NT2/D1 (cell line): ENCODE data around the gene PRELID3B.

ENCODE experiments used
- DNase-seq: peaks from one replicate; pipeline ENCODE4 v3.0.0-alpha.2; 2011; ENCODE audit warnings: low read depth, low spot score
- H3K27me3 ChIP-seq: 2 replicates; pipeline ENCODE4 v1.6.0; 2011; ENCODE audit warnings: mild to moderate bottlenecking; ENCODE audit not compliant: insufficient read length, insufficient read depth
- H3K36me3 ChIP-seq: 2 replicates; pipeline ENCODE4 v1.6.1; 2011; ENCODE audit warnings: mild to moderate bottlenecking, low read length, mixed read lengths; ENCODE audit not compliant: insufficient read depth, insufficient read length
- H3K4me1 ChIP-seq: 2 replicates; pipeline ENCODE4 v1.5.1; 2011; ENCODE audit not compliant: insufficient read depth, insufficient read length
- H3K4me3 ChIP-seq: 2 replicates; pipeline ENCODE4 v1.5.1; 2011; ENCODE audit warnings: low read depth; ENCODE audit not compliant: insufficient read length
- H3K9ac ChIP-seq: 2 replicates; pipeline ENCODE4 v1.6.0; 2011; ENCODE audit warnings: low read depth; ENCODE audit not compliant: insufficient read length
- H3K9me3 ChIP-seq: 2 replicates; pipeline ENCODE4 v1.5.1; 2011; ENCODE audit warnings: mild to moderate bottlenecking, low read length; ENCODE audit not compliant: insufficient read depth
- SUZ12 ChIP-seq: IDR thresholded peaks from 2 replicates; pipeline ENCODE4 v1.6.1; 2011; ENCODE audit not compliant: insufficient read length, insufficient read depth; ENCODE audit errors: extremely low read depth
- YY1 ChIP-seq: IDR thresholded peaks from 2 replicates; pipeline ENCODE4 v1.6.1; 2011; ENCODE audit not compliant: insufficient read length, insufficient read depth
- ZNF274 ChIP-seq: IDR thresholded peaks from 2 replicates; pipeline ENCODE4 v1.6.1; 2011; ENCODE audit warnings: mild to moderate bottlenecking, low read depth, low read length

The PRELID3B gene

GRCh38 chr20:59025511-59025910 lies 17.1 kb downstream of the PRELID3B start:
- H3K27me3 ChIP-seq: peaks cover 58% of the 10 kb centered on the region
- H3K4me1 ChIP-seq: no peaks in the 10 kb centered on the region
- H3K4me3 ChIP-seq: no peak overlapping the region
- DNase-seq: no peak
- peaks cover 75% of the 10 kb centered on the region for H3K36me3 ChIP-seq
- H3K9me3 ChIP-seq: no peaks in the 10 kb centered on the region
- TF ChIP-seq ZNF274 (no peak), YY1 (no peak), SUZ12 (no peak)
- H3K9ac ChIP-seq: no peak overlapping the region

GRCh38 chr20:59025086-59025485 lies 17.5 kb downstream of the PRELID3B start:
- TF ChIP-seq SUZ12 (no peak), ZNF274 (no peak), YY1 (no peak)
- H3K4me3 ChIP-seq: no peak overlapping the region
- H3K9ac ChIP-seq: no peak overlapping the region
- H3K27me3 ChIP-seq: peaks cover 54% of the 10 kb centered on the region
- H3K36me3 ChIP-seq: peaks cover 71% of the 10 kb centered on the region
- no peaks in the 10 kb centered on the region for H3K9me3 ChIP-seq
- no peaks in the 10 kb centered on the region for H3K4me1 ChIP-seq
- DNase-seq: no peak

- H3K4me1 ChIP-seq: peaks cover 3% of the 10 kb centered on the region
- no peak overlapping the region for H3K9ac ChIP-seq
- DNase-seq: no peak
- H3K27me3 ChIP-seq: peaks cover 48% of the 10 kb centered on the region
- TF ChIP-seq YY1 (no peak), SUZ12 (no peak), ZNF274 (no peak)
- H3K4me3 ChIP-seq: no peak overlapping the region
- H3K9me3 ChIP-seq: no peaks in the 10 kb centered on the region
- H3K36me3 ChIP-seq: peaks cover 62% of the 10 kb centered on the region
These were observed 18.5 kb downstream of the PRELID3B start for GRCh38 chr20:59024111-59024530.

GRCh38 chr20:59023616-59024015 lies 19.0 kb downstream of the PRELID3B start:
- Histone ChIP-seq H3K9me3 (no peaks in the 10 kb centered on the region), H3K4me1 (peaks cover 3% of the 10 kb centered on the region), H3K27me3 (peaks cover 48% of the 10 kb centered on the region), H3K4me3 (no peak overlapping the region), H3K36me3 (peaks cover 57% of the 10 kb centered on the region), H3K9ac (no peak overlapping the region)
- DNase-seq: no peak
- no peak for TF ChIP-seq SUZ12
- TF ChIP-seq YY1: no peak
- TF ChIP-seq ZNF274: no peak

- no peak overlapping the region for H3K9ac ChIP-seq
- H3K4me1 ChIP-seq: peaks cover 3% of the 10 kb centered on the region
- TF ChIP-seq ZNF274 (no peak), YY1 (no peak), SUZ12 (no peak)
- no peak for DNase-seq
- no peaks in the 10 kb centered on the region for H3K9me3 ChIP-seq
- peaks cover 48% of the 10 kb centered on the region for H3K36me3 ChIP-seq
- H3K4me3 ChIP-seq: no peak overlapping the region
- peaks cover 41% of the 10 kb centered on the region for H3K27me3 ChIP-seq
These were observed 19.8 kb downstream of the PRELID3B start for GRCh38 chr20:59022754-59023153.

- no peaks in the 10 kb centered on the region for H3K9me3 ChIP-seq
- no peak for TF ChIP-seq SUZ12
- no peak for TF ChIP-seq YY1
- TF ChIP-seq ZNF274: no peak
- no peak overlapping the region for H3K4me3 ChIP-seq
- peaks cover 32% of the 10 kb centered on the region for H3K36me3 ChIP-seq
- H3K27me3 ChIP-seq: peaks cover 28% of the 10 kb centered on the region
- H3K4me1 ChIP-seq: peaks cover 3% of the 10 kb centered on the region
- DNase-seq: no peak
- H3K9ac ChIP-seq: no peak overlapping the region
These were observed 21.5 kb downstream of the PRELID3B start for GRCh38 chr20:59020938-59021551.

GRCh38 chr20:59019217-59019616 lies 23.4 kb downstream of the PRELID3B start, which contains the start of gene TUBB1:
Gene TUBB1, plus strand, starts transcription at chr20:59019429. Its CDS starts 94 bp downstream, at chr20:59019523.
- DNase-seq: no peak
- H3K9me3 ChIP-seq: no peaks in the 10 kb centered on the region
- H3K9ac ChIP-seq: no peak within 1 kb of the TSS
- peaks cover 10% of the 10 kb centered on the region for H3K4me1 ChIP-seq
- TF ChIP-seq ZNF274 (no peak), YY1 (no peak), SUZ12 (no peak)
- H3K4me3 ChIP-seq: no peak within 1 kb of the TSS
- peaks cover 19% of the 10 kb centered on the region for H3K27me3 ChIP-seq
- peaks cover 14% of the 10 kb centered on the region for H3K36me3 ChIP-seq

- Histone ChIP-seq H3K9ac (no peak overlapping the region), H3K36me3 (peaks cover 10% of the 10 kb centered on the region), H3K4me3 (no peak overlapping the region), H3K27me3 (peaks cover 19% of the 10 kb centered on the region), H3K9me3 (no peaks in the 10 kb centered on the region), H3K4me1 (peaks cover 13% of the 10 kb centered on the region)
- no peak for DNase-seq
- no peak for TF ChIP-seq ZNF274
- TF ChIP-seq SUZ12: no peak
- no peak for TF ChIP-seq YY1
These were observed 23.8 kb downstream of the PRELID3B start for GRCh38 chr20:59018817-59019216.
